Left renal pelvis (tissue), 4 donors: Measurements from ENCODE around the gene RITA1. TPM values are rescaled to one million over a fixed set of nuclear protein-coding genes. Genes with fewer than 3 reads are reported as not detected.

Source experiments
- DNase-seq, 4 donors: peaks; one replicate each; pipeline ENCODE4 v3.0.0-alpha.2; 2013; ENCODE audit warnings: low read depth in 4 of 4, low spot score in 3 of 4
- polyA plus RNA-seq, 4 donors: library from polyadenylated mRNA; unstranded; fragments of 120-200 nt; gene quantifications; one replicate each; pipeline ENCODE4 v1.2.1, GENCODE V29; 2013; ENCODE audit not compliant: insufficient read length in 4 of 4

Gene RITA1
- polyA plus RNA-seq, 4 donors = 11.6 to 20.7 (median 14.1) TPM

DNA sequence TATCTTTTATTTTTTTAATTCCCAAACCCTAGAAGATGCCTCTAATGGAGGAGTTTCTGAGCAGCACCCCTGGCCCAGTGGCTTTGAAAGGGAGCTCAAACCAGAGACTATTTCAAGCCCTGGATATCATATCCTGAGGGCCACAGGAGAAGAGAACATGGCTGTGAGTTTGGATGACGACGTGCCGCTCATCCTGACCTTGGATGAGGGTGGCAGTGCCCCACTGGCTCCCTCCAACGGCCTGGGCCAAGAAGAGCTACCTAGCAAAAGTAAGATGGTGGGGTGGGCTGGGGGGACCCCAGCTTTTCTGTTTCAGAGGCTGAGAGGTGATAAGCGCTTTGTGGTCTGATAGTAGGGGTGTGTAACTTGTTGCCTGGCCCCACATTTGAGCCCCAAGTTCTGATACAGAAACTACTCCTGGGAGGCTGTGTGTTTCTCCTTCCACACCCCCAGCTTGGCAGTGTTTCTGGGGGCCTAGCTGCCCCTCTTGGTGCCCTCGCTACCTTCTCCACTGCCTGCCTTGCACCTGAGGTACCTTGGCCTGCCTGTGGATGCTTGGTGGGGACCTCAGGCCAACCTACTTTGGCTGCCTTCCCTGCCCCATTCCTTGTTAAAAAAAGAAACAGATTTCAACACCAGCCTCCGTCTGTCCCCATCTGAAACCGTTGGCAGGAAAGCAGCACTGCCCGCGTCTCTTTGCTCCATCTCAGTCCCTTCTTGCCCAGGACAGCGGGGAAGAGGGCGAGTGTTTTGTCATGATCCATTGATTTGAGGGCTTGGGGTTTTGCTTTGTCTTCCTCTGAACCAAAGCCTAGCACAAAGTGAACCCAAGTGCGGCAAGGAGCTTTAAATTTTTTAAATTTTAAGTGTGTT lies 41.4 kb downstream of the RITA1 start:
- DNase-seq = no peak

DNA sequence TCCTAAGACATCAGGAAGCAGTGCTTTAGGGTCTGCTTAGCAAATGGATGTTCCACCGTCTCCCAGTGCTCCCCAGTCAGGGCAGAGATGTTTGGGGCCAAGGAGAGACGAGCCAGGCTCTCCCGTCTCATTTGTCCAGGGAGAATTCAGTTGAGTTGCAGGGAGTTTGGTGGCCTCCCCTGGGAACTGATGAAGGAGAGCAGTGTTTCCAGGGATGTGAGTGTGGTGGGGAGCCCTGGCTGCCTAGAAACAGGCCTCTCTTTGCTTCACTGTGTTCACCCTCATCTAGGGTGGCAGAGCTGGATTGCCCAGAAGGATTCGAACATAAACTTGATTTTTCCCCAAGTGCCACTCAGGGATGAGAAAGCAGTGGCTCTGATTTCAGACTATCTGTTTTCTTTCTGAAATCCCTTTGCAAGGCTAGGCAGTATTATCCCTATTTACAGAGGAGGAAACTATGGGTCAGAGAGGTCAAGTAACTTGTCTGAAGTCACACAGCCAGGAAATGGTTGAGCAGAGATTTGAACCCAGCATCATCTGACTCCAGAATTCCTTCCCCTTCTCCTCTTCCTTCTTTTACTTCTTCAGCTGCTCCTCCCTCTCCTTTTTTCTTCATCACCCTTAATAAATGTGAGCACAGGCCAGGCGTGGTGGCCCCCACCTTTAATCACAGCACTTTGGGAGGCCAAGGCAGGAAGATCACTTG lies 42.3 kb downstream of the RITA1 start:
- no peak for DNase-seq

DNA sequence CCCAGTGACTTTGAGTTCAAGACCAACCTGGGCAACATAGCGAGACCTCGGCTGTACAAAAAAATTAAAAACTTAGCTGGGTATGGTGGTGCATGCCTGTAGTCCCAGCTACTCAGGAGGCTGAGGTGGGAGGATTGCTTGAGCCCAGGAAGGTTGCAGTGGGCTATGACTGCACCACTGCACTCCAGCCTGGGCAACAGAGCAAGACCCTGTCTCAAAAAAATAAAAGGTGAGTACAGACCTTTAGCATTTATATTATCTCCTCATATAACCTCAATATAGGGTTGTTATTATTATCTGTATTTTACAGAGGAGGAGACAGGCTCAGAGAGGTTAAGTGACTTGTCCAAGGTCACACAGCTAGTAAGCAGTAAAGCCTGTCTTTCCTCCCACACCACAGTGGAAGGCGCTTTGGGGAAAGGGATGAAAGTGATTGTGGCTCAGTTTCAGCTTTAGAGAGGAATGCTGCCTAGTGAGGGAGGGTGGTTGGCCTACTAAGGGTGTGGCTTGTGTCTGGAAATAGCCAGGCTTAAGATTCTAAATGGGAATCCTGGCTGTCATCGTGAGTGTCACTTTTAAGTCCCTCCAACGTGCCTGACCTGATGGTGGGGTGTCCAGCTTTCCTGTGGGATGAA lies 43.0 kb downstream of the RITA1 start:
- no peak for DNase-seq

DNA sequence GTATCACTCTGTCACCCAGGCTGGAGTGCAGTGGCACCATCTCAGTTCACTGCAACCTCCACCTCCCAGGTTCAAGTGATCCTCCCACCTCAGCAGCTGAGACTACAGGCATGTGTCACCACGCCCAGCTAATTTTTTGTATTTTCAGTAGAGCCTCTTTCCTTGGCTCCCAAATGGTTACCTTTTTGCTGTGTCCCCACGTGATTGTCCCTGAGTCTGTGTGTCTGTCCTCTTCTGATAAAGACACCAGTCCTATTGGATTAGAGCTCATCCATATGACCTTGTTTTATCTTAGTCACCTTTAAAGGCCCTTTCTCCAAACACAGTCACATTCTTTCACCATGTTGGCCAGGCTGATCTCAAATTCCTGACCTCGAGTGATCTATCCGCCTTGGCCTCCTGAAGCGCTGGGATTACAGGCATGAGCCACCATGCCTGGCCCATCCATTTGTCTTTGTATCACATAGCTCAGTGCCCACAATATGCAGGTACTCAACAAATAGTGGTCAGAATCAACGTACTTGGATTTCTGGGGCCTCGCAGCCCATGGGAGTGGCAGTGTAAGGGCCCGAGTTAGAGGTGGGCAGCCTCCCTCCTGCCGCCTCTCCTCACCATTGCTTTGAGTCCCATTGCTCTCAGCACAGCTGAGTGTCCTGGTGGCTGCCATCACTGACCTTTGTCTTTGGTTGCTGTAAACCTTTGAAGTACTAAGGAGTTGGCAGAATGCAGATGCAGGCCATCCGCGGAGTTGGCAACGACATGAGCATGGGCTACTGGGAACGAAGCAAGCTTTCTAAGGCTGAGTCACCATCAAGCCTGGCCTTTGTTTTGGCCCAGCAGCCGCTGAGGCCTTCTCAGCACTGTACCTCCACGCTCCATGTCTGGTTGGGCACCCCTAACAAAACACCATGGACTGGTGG lies 45.1 kb downstream of the RITA1 start:
- DNase-seq = no peak

DNA sequence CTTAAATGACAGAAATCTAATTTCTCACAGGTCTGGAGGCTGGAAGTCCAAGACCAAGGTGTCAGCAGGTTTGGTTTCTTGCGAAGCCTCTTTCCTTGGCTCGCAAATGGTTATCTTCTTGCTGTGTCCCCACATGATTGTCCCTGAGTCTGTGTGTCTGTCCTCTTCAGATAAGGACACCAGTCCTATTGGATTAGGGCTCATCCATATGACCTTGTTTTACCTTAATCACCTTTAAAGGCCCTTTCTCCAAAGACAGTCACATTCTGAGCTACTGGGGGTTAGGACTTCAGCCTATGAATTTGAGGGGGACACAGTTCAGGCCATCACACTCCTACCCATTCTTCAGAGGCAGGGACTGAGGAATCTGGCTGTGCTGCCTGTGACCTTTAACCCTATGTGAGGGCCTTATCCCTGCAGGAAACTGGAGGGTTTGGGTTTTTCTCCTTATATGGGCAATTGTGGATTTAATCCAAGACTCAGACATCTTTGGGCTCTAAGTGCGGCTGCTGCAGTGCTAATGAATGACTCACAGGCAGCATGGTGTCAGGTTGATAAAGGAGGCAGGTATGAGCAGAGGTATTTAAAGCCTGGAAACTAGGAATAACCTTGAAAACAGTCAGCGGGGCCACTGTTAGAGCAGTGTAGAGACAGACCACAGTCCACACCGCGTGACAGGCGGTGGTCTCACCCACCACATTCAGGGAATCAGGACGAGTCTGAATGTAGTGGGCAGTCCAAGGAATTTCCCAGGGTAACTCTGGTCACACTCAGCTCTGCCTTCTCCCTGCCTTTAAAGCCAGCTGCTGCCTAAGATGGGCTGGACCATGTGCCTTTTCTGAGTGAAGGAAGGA lies 45.9 kb downstream of the RITA1 start:
- DNase-seq = no peak

DNA sequence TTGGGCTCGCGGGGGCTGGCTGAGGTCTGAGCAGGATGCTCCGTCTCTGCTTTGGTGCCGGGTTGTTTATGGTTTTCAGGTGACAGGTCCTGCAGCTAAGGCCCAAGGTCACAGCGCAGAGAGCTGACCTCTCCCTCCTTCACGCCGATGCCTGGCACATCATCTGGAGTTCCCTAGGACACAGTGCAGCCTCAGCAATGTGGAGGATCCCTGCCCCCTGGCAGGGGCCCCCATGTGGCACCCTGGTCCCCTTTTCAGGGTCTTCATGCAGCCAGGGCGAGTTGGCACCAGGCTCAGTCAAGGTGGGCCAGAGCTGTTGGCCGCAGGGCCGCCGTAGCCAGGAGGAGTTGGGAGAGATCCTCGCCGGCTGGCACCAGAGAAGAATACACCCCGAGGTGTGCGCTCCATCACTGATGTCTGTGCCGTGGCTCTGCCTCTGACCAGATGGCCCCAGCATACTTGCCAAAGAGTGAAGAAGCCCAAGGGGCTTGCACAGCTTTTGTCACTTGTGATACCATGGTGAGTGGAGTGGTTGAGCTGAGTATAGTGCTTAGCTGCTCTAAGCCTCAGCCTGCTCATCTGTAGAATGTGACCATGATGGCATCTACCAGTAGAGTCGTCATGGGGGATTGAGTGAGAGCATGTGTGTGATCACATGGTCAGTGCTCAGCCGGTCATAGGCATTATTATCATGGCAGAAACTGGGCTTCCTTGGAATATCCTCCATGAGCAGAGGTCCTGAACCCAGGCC lies 46.7 kb downstream of the RITA1 start:
- DNase-seq = no peak

DNA sequence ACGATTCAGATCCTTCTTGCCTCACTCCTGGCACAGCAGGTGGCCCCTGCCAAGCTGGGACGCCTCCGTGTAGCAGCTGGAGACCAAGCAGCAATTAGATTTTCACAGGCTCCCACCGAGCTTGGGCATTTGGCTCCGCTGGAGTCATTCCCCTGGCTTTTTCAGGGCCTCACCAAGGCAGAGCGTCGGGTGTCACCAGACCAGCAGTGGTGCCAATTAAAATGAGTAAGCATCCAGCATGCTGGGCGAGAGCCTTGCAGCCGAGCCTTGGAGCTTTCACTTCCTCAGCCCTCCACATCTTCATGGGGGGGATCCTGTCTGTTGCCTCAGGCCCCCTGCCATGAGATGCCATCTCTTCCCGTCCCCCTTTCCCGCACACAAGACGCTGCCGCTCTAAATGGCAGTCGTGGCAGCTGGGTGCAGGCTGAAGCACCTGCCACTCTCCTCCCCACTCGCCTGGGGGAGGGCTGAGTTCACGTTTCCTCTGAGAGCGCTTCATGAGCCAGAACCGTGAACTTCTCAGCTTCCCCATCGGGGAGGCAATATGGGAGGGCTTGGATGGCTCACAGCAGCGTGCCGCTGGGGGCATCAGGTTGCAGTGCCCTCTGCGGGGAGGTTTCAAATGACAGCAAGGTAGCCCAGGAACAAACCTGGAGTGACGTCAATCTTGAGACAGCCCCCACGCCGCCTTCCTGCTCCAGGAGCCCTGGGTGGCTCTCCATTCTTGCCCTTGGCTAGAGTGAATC lies 47.5 kb downstream of the RITA1 start:
- peak in 1 of 4 donors; percentile 86 for DNase-seq

GRCh38 chr12:113233967-113234366 lies 48.4 kb downstream of the RITA1 start:
- DNase-seq = no peak

GRCh38 chr12:113234483-113234882 lies 49.0 kb downstream of the RITA1 start:
- DNase-seq = no peak

DNA sequence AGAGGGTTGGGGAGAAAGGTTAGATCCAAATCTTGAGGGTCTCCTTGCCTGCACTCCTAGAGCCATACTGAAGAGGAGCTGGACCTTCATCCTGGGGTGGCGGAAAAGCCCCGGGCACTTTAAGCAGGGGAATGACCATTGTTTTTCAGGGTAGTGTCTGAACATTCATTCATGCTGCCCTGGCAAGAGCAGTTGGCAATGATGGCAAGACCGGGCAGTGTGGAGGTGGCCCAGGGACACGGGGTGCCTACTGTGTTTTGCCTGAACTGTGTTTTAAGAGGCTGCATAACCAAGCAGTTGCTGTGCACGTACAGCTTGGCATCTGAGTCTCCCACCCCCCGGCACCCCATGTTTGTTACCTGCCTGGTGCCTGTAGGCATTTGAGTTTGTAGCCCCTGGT lies 50.5 kb downstream of the RITA1 start:
- no peak for DNase-seq

DNA sequence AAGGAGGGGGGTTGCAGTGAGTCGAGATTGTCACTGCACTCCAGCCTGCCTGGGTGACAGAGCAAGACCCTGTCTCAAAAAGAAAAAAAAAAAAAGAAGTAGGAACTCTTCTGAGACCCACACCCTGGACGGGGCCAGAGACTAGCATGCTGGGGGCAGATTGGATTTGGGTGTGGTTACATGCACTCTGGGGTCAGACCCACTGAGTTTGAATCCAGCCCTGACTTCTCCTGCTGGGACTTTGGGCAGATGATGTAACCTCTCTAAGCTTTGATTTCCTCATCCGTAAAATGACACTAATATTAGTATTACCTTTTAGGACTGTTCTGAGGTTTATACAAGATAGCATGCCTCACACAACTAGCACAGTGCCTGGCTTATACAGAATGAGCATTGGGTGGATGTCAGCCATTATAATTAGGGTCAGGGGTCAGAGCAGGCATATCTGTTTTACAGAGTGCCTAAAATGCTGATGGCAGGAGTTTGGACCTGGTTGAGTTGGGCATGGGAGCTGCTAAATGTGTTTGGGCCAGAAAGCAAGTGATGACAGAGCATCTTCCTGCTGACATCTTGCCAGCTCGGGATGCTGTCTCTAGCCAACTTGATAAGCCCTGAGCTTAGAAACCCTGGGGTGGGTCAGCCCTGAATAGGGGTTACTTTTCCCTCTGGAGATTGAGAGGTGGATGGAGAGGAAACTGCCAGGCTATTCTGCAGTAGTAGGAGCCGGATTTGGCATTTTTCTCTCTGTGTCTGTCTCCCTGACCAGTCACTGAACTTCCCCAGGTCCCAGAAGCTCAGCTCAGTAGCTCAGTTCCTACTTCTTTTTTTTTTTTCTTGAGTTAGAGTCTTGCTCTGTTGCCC lies 51.2 kb downstream of the RITA1 start:
- DNase-seq = no peak

DNA sequence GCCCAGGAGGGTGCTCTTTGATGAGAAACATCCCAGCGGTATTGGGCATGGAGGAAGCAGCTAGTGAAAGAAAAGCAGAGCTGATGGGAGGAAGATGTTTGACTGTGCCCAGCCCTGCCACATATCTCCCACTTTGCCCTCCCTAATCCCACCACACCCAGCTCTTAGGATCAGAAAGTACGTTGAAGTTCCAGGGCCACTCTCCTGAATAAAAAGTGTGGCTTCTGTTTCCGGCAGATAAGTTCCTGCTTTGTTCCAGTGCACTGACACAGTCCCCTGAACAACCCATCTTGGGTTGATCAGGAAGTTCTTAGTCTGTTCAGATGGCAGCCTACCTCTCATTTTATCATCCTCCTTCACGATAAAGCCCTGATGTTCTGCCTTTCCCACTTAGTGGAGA lies 52.2 kb downstream of the RITA1 start:
- no peak for DNase-seq

GRCh38 chr12:113238309-113238708 lies 52.8 kb downstream of the RITA1 start:
- no peak for DNase-seq

DNA sequence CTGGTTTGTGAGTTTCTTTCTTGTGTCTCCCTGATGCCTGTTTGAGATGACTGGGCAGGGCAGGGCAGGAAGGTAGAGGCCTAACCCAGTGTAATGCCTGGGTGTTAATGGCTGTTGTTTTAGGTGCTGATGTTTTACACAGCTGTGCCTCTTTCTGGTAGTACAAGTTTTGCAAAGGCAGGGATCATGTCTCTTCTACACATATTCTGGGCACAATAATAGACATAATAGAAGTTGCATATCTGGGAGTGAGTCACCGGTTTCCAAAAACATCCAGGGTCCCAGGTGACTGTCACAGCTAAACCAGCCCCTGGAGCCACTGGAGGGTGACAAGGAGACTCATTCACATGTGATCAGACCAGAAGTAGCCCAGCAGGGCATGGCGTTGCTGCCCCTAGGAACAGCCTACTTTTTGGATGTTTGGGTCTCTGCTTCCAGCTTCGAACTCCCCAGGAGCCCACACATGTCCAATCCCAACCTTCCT lies 53.8 kb downstream of the RITA1 start:
- no peak for DNase-seq

- DNase-seq = no peak
These were observed 54.4 kb downstream of the RITA1 start for GRCh38 chr12:113239811-113240331.

GRCh38 chr12:113240395-113240794 lies 54.9 kb downstream of the RITA1 start:
- DNase-seq = no peak
